ENCODE results near the gene NMUR1.

Gene NMUR1

DNA sequence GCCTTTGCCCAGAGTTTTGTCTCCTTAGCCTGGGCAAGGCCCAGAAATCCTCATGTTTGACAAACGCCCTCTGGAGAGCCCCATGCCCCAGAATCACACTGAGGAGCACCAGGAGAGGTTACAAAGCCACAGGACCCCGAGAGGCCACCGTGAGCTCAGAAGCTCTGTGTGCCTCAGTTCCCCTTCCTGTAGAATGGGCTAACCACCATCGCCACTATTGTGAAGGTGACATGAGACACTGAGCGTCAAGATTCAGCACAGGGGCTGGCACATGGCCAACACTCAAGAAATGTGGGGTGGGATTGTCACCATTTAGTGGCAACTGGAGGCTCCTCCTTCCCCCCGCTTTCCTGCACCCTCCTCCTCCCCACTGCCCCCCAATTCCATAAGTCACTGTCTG is 1.2 kb upstream of the NMUR1 start:
- no peaks in the 10 kb centered on the region for H3K4me1 ChIP-seq (ENCODE audit: control insufficient read depth, insufficient read depth, low read length)
- no peaks in the 10 kb centered on the region for H3K9me3 ChIP-seq (ENCODE audit: control insufficient read depth, insufficient read depth, low read length)
- no peaks in the 10 kb centered on the region for H3K36me3 ChIP-seq (ENCODE audit: control insufficient read depth, insufficient read depth, low read length)
- peaks cover 16% of the 10 kb centered on the region for H3K27me3 ChIP-seq (ENCODE audit: control insufficient read depth, insufficient read depth, low read length)
- no peak overlapping the region for H3K9ac ChIP-seq (ENCODE audit: low read depth, low read length)
- no peak overlapping the region for H3K4me3 ChIP-seq (ENCODE audit: low read depth, low read length)

DNA sequence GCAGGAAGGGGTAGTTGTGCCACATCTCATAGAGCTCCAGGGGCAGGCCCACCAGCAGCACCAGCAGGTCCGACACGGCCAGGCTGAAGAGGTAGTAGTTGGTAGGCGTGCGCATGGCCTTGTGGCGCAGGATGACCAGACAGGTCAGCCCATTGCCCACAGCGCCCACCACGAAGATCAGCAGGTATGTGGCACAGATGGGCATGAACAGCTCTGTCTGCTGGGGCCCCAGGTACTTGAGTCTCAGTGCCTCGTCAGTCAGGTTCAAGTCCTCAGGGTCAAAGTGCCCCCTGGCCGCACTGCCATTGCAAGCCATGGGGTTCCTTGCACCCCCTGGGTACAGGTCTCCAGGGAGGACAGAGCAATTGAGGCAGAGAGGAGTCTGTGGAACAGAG is 1.6 kb downstream of the NMUR1 start:
- Histone ChIP-seq H3K27me3 (ENCODE audit: control insufficient read depth, insufficient read depth, low read length) (peaks cover 16% of the 10 kb centered on the region), H3K9me3 (ENCODE audit: control insufficient read depth, insufficient read depth, low read length) (no peaks in the 10 kb centered on the region), H3K9ac (ENCODE audit: low read depth, low read length) (no peak overlapping the region)

DNA sequence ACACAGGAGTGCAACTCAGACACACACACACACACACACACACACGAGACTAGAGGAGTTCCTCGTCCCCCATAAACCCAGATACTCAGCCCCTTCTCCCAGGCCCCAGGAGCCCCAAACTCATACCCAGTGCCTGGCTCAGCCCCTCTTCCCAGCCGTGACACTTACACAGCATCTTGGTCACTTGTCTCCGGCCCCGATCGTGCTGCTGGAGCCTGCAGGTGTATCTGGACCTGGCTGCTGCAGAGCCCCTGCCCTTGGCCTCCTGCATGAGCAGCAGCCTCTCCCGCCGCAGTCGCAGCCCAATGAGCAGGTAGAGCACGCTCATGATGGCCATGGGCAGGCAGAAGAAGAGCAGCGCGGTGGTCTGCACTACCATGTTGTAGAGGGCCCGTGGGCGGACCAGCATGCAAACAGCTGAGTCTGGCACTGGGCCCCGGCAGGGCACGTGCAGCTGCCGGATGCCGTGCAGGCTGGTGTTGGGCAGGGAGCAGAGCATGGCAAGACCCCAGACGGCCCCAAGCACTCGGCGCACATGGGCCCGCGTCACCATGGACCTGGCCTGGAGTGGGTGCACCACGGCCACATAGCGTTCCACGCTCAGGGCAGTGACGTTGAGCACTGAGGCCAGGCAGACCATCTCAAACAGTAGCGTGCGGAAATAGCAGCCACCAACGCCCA is 2.1 kb downstream of the NMUR1 start:
- Histone ChIP-seq H3K27me3 (ENCODE audit: control insufficient read depth, insufficient read depth, low read length) (peaks cover 16% of the 10 kb centered on the region), H3K4me3 (ENCODE audit: low read depth, low read length) (no peak overlapping the region), H3K9me3 (ENCODE audit: control insufficient read depth, insufficient read depth, low read length) (no peaks in the 10 kb centered on the region), H3K9ac (ENCODE audit: low read depth, low read length) (no peak overlapping the region), H3K4me1 (ENCODE audit: control insufficient read depth, insufficient read depth, low read length) (no peaks in the 10 kb centered on the region), H3K36me3 (ENCODE audit: control insufficient read depth, insufficient read depth, low read length) (no peaks in the 10 kb centered on the region)

More for the DNA sequence above, 1.6 kb downstream of the NMUR1 start:
- Histone ChIP-seq H3K4me3 (ENCODE audit: low read depth, low read length) (no peak overlapping the region), H3K36me3 (ENCODE audit: control insufficient read depth, insufficient read depth, low read length) (no peaks in the 10 kb centered on the region), H3K4me1 (ENCODE audit: control insufficient read depth, insufficient read depth, low read length) (no peaks in the 10 kb centered on the region)

DNA sequence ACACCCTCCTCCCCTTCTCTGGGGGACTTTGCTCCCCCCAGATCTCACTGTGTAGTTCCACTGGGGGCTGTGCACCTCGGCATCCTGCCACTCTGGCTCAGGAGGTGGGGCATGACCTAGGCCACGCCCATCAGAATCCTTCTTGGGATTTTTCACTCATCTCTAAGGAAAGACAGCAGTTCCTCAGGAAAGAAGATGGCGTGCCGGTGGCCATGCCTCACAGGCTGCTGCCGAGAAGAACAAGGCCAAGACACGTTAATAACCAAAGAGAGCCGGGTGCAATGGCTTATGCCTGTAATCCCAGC is 3.2 kb downstream of the NMUR1 start:
- Histone ChIP-seq H3K9me3 (ENCODE audit: control insufficient read depth, insufficient read depth, low read length) (no peaks in the 10 kb centered on the region), H3K36me3 (ENCODE audit: control insufficient read depth, insufficient read depth, low read length) (no peaks in the 10 kb centered on the region), H3K4me1 (ENCODE audit: control insufficient read depth, insufficient read depth, low read length) (no peaks in the 10 kb centered on the region), H3K4me3 (ENCODE audit: low read depth, low read length) (no peak overlapping the region), H3K27me3 (ENCODE audit: control insufficient read depth, insufficient read depth, low read length) (peaks cover 16% of the 10 kb centered on the region), H3K9ac (ENCODE audit: low read depth, low read length) (no peak overlapping the region)

DNA sequence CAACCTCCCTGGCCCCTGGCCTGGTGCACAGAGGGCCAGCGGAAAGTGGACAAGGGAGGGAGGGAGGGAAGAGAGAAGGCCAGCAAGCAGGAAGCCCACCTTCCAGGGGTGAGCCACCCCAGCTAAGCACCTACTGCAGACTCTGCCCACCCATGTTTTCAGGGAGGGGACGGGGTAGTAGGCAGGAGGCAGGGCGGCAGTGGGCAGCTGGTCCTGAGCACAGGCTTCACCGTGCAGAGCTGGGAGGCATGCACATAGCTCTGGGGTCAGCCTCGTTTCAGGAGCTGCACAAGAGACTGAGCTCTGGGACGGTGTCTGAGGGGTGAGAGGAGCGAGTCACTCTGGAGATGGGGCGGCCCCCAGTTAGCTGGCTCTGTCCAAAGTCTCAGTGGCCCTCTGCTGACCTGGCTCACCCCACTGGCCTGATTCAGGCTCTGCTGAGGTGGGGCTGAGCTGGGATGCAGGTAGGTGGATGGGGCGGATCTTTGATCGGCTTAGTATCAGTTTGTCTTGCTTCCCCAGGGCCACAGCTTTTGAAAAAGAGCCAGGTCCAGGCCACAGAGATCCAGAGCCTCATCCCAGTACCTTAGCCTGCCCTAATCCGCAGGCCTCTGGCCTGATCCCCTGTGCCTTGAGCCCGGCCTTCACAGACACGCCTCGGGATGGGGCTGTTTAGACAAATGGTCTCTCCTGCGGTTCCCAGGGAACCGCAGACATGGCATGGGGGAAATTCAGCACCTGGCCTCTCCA is 3.7 kb downstream of the NMUR1 start:
- Histone ChIP-seq H3K4me1 (ENCODE audit: control insufficient read depth, insufficient read depth, low read length) (no peaks in the 10 kb centered on the region), H3K9ac (ENCODE audit: low read depth, low read length) (no peak overlapping the region), H3K36me3 (ENCODE audit: control insufficient read depth, insufficient read depth, low read length) (no peaks in the 10 kb centered on the region), H3K27me3 (ENCODE audit: control insufficient read depth, insufficient read depth, low read length) (peaks cover 16% of the 10 kb centered on the region), H3K9me3 (ENCODE audit: control insufficient read depth, insufficient read depth, low read length) (no peaks in the 10 kb centered on the region), H3K4me3 (ENCODE audit: low read depth, low read length) (no peak overlapping the region)

DNA sequence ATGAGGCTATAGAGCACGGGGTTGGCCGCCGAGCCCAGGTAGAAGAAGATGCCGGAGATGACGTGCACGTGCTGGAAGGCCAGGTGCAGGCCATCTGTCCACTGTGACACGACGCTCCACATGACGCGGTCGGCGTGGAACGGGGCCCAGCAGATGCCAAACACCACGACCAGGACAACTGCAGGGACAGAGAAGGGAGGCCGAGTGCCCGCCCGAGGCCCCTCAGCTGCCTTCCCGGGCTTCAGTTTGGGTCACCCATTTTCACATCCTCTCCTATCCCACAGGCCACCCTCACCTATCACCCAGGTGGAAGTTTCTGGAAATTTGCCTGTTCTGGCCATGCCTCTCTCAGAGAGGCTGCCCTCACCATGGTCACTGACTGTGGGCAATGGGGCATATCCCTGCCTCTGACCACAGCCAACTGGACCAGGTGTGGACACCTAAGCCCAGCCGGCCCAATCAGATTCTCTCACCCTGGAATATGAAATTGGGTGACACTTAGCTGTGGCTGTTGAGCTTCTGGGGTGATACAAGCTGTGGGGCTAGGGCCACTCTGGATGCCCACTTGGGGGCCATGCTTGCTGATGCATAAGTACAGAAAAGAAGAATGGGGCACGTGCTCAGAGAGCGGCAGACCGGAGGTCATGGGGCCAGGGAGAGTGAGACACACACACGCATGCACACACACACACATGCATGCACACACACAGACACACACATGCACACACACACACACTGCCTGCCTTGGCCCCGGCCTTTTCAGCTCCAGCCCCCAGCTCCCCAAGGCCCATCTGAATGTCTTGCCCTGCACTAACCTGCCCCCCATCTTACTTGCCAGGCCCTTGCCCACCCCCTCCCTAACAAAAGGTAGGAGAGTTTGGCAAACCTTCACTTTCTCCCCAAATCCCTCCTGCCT is 4.7 kb downstream of the NMUR1 start:
- H3K27me3 ChIP-seq (ENCODE audit: control insufficient read depth, insufficient read depth, low read length) = peaks cover 11% of the 10 kb centered on the region
- H3K4me3 ChIP-seq (ENCODE audit: low read depth, low read length) = no peak overlapping the region
- no peaks in the 10 kb centered on the region for H3K36me3 ChIP-seq (ENCODE audit: control insufficient read depth, insufficient read depth, low read length)
- H3K4me1 ChIP-seq (ENCODE audit: control insufficient read depth, insufficient read depth, low read length) = no peaks in the 10 kb centered on the region
- H3K9ac ChIP-seq (ENCODE audit: low read depth, low read length) = no peak overlapping the region
- no peaks in the 10 kb centered on the region for H3K9me3 ChIP-seq (ENCODE audit: control insufficient read depth, insufficient read depth, low read length)

DNA sequence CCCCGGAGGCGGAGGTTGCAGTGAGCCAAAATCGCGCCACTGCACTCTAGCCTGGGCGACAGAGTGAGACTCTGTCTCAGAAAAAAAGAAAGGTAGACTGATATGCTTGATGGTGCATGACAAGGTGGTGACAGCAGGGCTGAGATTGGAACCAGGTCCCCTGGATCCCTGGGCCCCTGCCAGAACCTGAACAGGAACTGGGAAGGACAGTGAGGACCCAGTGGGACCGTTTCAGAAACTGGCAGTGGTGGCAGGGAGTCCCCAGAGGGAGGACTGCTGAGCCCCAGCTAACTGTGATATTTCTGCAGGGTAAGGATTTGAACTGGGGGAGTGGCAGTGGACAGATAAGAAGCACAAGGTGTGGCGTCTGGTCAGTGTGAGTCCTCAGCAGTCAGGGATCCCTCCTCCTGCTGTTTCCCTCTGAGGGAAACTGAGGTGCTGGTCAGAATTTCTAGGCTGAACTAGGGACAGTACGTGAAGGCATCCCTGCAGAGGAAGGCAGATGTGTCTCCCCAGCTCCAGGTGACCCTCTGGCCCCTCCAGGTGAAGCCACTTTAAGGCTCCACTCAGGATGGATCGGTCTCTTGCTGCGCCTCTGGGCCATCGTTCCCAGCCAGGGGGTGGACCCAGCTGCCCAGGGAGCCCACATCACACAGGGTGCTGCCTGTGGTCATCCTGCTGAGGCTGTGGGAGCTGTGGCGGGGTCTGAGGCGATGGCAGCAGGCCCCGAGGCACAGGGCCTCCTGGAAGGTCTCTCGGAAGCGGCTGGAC is 5.6 kb downstream of the NMUR1 start:
- no peaks in the 10 kb centered on the region for H3K9me3 ChIP-seq (ENCODE audit: control insufficient read depth, insufficient read depth, low read length)
- no peak overlapping the region for H3K4me3 ChIP-seq (ENCODE audit: low read depth, low read length)
- no peaks in the 10 kb centered on the region for H3K4me1 ChIP-seq (ENCODE audit: control insufficient read depth, insufficient read depth, low read length)
- no peaks in the 10 kb centered on the region for H3K36me3 ChIP-seq (ENCODE audit: control insufficient read depth, insufficient read depth, low read length)
- peaks cover 8% of the 10 kb centered on the region for H3K27me3 ChIP-seq (ENCODE audit: control insufficient read depth, insufficient read depth, low read length)
- H3K9ac ChIP-seq (ENCODE audit: low read depth, low read length) = no peak overlapping the region

DNA sequence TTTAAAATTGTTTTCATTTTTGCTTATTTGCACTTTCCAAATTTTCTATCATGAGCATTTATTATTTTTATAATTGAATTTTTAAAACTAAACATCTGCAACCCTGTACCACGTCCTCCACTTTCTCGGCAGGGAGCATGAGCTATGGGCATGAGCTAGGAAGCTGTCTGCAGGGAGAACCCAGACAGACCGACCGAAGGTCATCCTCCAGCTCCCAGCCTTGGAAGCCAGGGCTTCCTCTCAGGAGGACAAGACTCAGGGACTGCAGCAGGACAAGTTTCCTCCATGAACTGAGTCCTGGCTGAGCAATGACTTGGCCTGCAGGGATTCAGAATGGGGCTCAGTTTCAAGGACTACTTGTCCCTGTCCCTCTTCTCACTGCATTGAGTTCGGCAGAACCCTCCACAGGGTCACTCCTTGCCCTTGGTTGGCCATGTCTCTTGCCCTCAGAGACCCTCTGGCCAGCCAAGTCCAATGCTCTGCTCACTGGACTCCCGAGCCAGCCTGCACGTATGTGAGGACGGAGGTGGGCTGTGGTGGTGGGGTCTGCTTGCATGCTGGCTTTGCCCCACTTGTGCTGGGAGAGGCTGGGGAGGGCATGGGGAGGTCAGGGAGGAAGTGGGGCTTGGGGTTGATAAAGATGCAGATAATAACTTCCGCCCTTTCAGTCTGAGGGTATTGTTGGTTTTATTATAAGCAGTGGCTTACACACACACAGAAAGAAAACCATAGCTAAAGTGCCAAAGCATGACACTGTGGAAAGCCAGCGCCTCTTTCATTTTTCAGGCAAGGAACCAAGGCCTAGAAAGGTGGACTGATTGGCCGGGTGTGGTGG is 6.6 kb downstream of the NMUR1 start:
- Histone ChIP-seq H3K9me3 (ENCODE audit: control insufficient read depth, insufficient read depth, low read length) (no peaks in the 10 kb centered on the region), H3K36me3 (ENCODE audit: control insufficient read depth, insufficient read depth, low read length) (no peaks in the 10 kb centered on the region), H3K4me1 (ENCODE audit: control insufficient read depth, insufficient read depth, low read length) (no peaks in the 10 kb centered on the region), H3K4me3 (ENCODE audit: low read depth, low read length) (no peak overlapping the region), H3K9ac (ENCODE audit: low read depth, low read length) (no peak overlapping the region), H3K27me3 (ENCODE audit: control insufficient read depth, insufficient read depth, low read length) (no peaks in the 10 kb centered on the region)

DNA sequence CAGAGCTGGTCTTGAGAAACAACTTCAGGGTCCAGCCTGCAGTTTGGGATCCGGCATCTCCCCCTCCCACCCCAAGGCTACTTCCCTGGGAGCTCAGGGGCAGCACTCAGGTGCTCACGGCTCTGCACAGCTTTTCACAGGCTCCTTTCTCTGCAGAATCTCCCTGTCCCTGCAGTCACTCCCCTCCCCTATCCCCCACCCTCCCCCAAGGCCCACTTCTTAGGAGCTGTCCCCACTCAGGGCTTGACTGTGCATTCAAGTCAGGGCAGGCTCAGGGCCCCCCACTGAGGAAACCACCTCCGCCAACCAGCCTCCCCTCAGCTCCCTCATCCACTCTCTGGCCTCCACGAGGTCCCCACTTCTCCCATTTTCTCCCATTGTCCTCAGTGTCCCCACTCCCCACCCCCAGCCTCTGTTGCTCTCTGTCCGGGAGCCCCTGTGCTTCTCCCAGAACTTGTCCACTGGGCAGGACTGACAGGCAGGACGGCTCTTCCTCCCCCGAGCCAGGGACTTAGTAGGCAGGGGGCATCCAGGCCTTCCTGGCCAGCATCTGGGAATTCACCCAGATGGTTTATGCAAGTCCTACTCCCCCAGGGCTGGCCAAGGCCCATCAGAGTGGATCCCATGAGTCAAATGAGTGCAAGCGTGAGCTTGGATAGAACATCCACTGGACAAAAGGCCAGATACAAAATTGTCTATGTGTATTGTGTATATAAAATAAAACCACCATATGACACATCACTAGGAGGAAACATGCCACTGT is 7.6 kb downstream of the NMUR1 start:
- H3K4me1 ChIP-seq (ENCODE audit: control insufficient read depth, insufficient read depth, low read length) = no peaks in the 10 kb centered on the region
- no peaks in the 10 kb centered on the region for H3K9me3 ChIP-seq (ENCODE audit: control insufficient read depth, insufficient read depth, low read length)
- H3K4me3 ChIP-seq (ENCODE audit: low read depth, low read length) = no peak overlapping the region
- H3K9ac ChIP-seq (ENCODE audit: low read depth, low read length) = no peak overlapping the region
- no peaks in the 10 kb centered on the region for H3K36me3 ChIP-seq (ENCODE audit: control insufficient read depth, insufficient read depth, low read length)
- no peaks in the 10 kb centered on the region for H3K27me3 ChIP-seq (ENCODE audit: control insufficient read depth, insufficient read depth, low read length)

DNA sequence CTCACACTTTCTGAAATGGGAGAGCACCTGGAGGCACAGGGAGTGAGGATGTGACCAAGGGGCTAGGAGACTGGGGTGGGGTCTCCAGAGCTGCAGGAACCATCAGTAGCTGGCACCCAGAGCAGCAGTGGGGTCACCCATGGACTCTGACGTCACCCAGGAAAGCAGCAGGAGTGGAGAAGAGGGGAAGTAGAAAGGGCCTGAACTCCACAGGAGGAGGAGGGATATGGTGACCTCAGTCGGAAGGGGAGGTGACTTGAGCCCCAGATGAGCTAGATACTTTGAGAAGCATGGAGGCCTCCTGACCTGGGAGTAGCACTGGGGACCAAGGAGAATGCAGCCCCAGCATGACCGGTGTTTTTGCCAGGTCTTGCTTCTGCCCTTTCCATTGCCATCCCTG is 8.8 kb downstream of the NMUR1 start:
- H3K9ac ChIP-seq (ENCODE audit: low read depth, low read length) = no peak overlapping the region
- H3K36me3 ChIP-seq (ENCODE audit: control insufficient read depth, insufficient read depth, low read length) = no peaks in the 10 kb centered on the region
- no peaks in the 10 kb centered on the region for H3K9me3 ChIP-seq (ENCODE audit: control insufficient read depth, insufficient read depth, low read length)
- H3K4me1 ChIP-seq (ENCODE audit: control insufficient read depth, insufficient read depth, low read length) = no peaks in the 10 kb centered on the region
- no peak overlapping the region for H3K4me3 ChIP-seq (ENCODE audit: low read depth, low read length)
- H3K27me3 ChIP-seq (ENCODE audit: control insufficient read depth, insufficient read depth, low read length) = no peaks in the 10 kb centered on the region
